ENCODE results near the gene FYB1.

Gene FYB1

GRCh38 chr5:39219437-39219836 is at the start of gene FYB1:
Gene FYB1, minus strand, starts transcription at chr5:39219563. Its CDS starts 16,603 bp downstream, at chr5:39202960.
- Histone ChIP-seq H3K27me3 (ENCODE audit: insufficient read depth, low read depth, severe bottlenecking) (no peaks in the 10 kb centered on the region), H3K9me3 (ENCODE audit: severe bottlenecking) (no peaks in the 10 kb centered on the region), H3K36me3 (no peaks in the 10 kb centered on the region), H3K4me3 (ENCODE audit: low read depth, low read length) (no peak within 1 kb of the TSS), H3K27ac (no peak within 1 kb of the TSS)
- DNase-seq, result no peak
- no peak for TF ChIP-seq CTCF (IDR thresholded peaks at IDR 0.05; ENCODE audit: low read depth, low read length)

- no peaks in the 10 kb centered on the region for H3K27me3 ChIP-seq (ENCODE audit: insufficient read depth, low read depth, severe bottlenecking)
- H3K36me3 ChIP-seq, result no peaks in the 10 kb centered on the region
- no peak overlapping the region for H3K27ac ChIP-seq
- no peak overlapping the region for H3K4me3 ChIP-seq (ENCODE audit: low read depth, low read length)
- no peaks in the 10 kb centered on the region for H3K9me3 ChIP-seq (ENCODE audit: severe bottlenecking)
- no peak for TF ChIP-seq CTCF (IDR thresholded peaks at IDR 0.05; ENCODE audit: low read depth, low read length)
- DNase-seq, result no peak
These were observed 47.8 kb upstream of the FYB1 start for GRCh38 chr5:39267186-39267585.

GRCh38 chr5:39266442-39266841 is 47.1 kb upstream of the FYB1 start:
- no peaks in the 10 kb centered on the region for H3K9me3 ChIP-seq (ENCODE audit: severe bottlenecking)

GRCh38 chr5:39264528-39264927 is 45.2 kb upstream of the FYB1 start:
- H3K9me3 ChIP-seq (ENCODE audit: severe bottlenecking), result no peaks in the 10 kb centered on the region
- no peak for TF ChIP-seq CTCF (IDR thresholded peaks at IDR 0.05; ENCODE audit: low read depth, low read length)
- H3K27me3 ChIP-seq (ENCODE audit: insufficient read depth, low read depth, severe bottlenecking), result no peaks in the 10 kb centered on the region
- H3K27ac ChIP-seq, result no peak overlapping the region
- H3K36me3 ChIP-seq, result no peaks in the 10 kb centered on the region
- DNase-seq, result no peak
- H3K4me3 ChIP-seq (ENCODE audit: low read depth, low read length), result no peak overlapping the region

More at GRCh38 chr5:39266442-39266841, 47.1 kb upstream of the FYB1 start:
- Histone ChIP-seq H3K36me3 (no peaks in the 10 kb centered on the region), H3K4me3 (ENCODE audit: low read depth, low read length) (no peak overlapping the region), H3K27me3 (ENCODE audit: insufficient read depth, low read depth, severe bottlenecking) (no peaks in the 10 kb centered on the region), H3K27ac (no peak overlapping the region)
- no peak for DNase-seq
- TF ChIP-seq CTCF (IDR thresholded peaks at IDR 0.05; ENCODE audit: low read depth, low read length), result no peak

- no peaks in the 10 kb centered on the region for H3K36me3 ChIP-seq
- H3K4me3 ChIP-seq (ENCODE audit: low read depth, low read length), result no peak overlapping the region
- no peak overlapping the region for H3K27ac ChIP-seq
- H3K27me3 ChIP-seq (ENCODE audit: insufficient read depth, low read depth, severe bottlenecking), result no peaks in the 10 kb centered on the region
- TF ChIP-seq CTCF (IDR thresholded peaks at IDR 0.05; ENCODE audit: low read depth, low read length), result no peak
- DNase-seq, result no peak
- no peaks in the 10 kb centered on the region for H3K9me3 ChIP-seq (ENCODE audit: severe bottlenecking)
These were observed 43.6 kb upstream of the FYB1 start for GRCh38 chr5:39262981-39263380.

- no peak overlapping the region for H3K4me3 ChIP-seq (ENCODE audit: low read depth, low read length)
- no peaks in the 10 kb centered on the region for H3K9me3 ChIP-seq (ENCODE audit: severe bottlenecking)
- TF ChIP-seq CTCF (IDR thresholded peaks at IDR 0.05; ENCODE audit: low read depth, low read length), result no peak
- H3K27ac ChIP-seq, result no peak overlapping the region
- H3K27me3 ChIP-seq (ENCODE audit: insufficient read depth, low read depth, severe bottlenecking), result no peaks in the 10 kb centered on the region
- H3K36me3 ChIP-seq, result no peaks in the 10 kb centered on the region
- DNase-seq, result no peak
These were observed 40.7 kb upstream of the FYB1 start for GRCh38 chr5:39260095-39260494.
